ENCODE data around the gene DPEP1. TPM values are rescaled to one million over a fixed set of nuclear protein-coding genes. Genes with fewer than 3 reads are reported as not detected.

Gene DPEP1
- total and polyA plus RNA-seq, 7 donors = 0.92 to 1.2 TPM; not detected in 5

DNA sequence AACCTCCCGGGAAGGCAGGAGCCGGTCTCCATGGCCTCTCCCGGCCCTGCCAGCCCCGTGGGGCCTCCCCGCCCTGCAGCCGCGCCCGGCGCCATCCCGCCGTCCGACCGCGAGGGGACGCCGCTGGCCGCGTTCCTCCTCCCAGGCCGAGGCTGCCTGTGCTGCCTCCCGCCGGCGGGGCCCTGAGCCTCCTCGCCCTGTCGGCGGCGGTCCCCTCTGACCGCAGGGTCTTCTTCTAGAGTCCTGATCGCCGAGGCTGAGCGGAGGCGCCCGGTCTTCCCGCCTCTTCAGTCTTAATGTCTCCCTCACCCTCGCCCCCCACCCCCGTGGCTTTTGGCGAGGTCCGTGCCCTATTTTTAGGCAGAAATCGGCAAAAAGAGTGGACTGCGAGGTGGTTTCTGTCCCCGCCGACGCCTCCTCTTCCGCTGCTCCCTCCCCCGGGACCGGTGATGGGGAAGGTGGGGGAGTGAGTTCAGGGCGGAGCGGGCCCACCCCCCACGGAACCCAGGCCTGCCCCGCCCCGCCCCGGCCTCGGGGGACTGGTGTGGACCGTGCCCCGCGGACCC is 38.7 kb upstream of the DPEP1 start:
- Histone ChIP-seq H3K4me1 (peaks cover 5 to 26% (median 20%) of the 10 kb centered on the region in 4 donors), H3K27me3 (peaks cover 30 to 72% (median 54%) of the 10 kb centered on the region in 3 donors), H3K4me3 (peak overlapping the region in 3 of 4 donors; percentile 7 to 28 (median 26)), H3K9me3 (no peaks in the 10 kb centered on the region), H3K27ac (no peak overlapping the region), H3K36me3 (no peaks in the 10 kb centered on the region)
- TF ChIP-seq EP300 (IDR thresholded peaks at IDR 0.05) = no peak
- TF ChIP-seq, protein P1, sequence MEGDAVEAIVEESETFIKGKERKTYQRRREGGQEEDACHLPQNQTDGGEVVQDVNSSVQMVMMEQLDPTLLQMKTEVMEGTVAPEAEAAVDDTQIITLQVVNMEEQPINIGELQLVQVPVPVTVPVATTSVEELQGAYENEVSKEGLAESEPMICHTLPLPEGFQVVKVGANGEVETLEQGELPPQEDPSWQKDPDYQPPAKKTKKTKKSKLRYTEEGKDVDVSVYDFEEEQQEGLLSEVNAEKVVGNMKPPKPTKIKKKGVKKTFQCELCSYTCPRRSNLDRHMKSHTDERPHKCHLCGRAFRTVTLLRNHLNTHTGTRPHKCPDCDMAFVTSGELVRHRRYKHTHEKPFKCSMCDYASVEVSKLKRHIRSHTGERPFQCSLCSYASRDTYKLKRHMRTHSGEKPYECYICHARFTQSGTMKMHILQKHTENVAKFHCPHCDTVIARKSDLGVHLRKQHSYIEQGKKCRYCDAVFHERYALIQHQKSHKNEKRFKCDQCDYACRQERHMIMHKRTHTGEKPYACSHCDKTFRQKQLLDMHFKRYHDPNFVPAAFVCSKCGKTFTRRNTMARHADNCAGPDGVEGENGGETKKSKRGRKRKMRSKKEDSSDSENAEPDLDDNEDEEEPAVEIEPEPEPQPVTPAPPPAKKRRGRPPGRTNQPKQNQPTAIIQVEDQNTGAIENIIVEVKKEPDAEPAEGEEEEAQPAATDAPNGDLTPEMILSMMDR (IDR thresholded peaks at IDR 0.05) = peak in 2 of 4 experiments; percentile 17 to 41
- no peak for DNase-seq
- 3 to 4% methylated on average over 55 of the region's 55 CpGs for WGBS, 2 donors
- intact Hi-C loops (cut with DNase I) = no loop called here

GRCh38 chr16:89575247-89576152 is 37.9 kb upstream of the DPEP1 start, which contains the start of gene CPNE7:
TSS of gene CPNE7 (plus strand) at chr16:89575758. CDS start at chr16:89575898, 140 bp downstream.
- H3K4me1 ChIP-seq = peaks cover 5 to 26% (median 20%) of the 10 kb centered on the region in 4 donors
- H3K4me3 ChIP-seq = peak within 1 kb of the TSS in 3 of 4 donors; percentile 7 to 28 (median 26)
- no peak within 1 kb of the TSS for H3K27ac ChIP-seq
- H3K27me3 ChIP-seq = peaks cover 30 to 65% (median 46%) of the 10 kb centered on the region in 3 donors
- no peaks in the 10 kb centered on the region for H3K36me3 ChIP-seq
- intact Hi-C loops (cut with DNase I) = no loop called here
- H3K9me3 ChIP-seq = no peaks in the 10 kb centered on the region
- 2 to 3% methylated on average over 103 of the region's 103 CpGs for WGBS, 2 donors
- no peak for DNase-seq
- TF ChIP-seq POLR2A (IDR thresholded peaks at IDR 0.05) = no peak
- TF ChIP-seq, protein P1 (IDR thresholded peaks at IDR 0.05) = no peak
- no peak for TF ChIP-seq POLR2AphosphoS5 (IDR thresholded peaks at IDR 0.05)
- no peak for TF ChIP-seq EP300 (IDR thresholded peaks at IDR 0.05)

- 34 to 54% methylated on average over 89 of the region's 89 CpGs for WGBS, 2 donors
- H3K27me3 ChIP-seq = peaks cover 30 to 61% (median 45%) of the 10 kb centered on the region in 3 donors
- intact Hi-C loops (cut with DNase I) = no loop called here
These were observed 37.0 kb upstream of the DPEP1 start for GRCh38 chr16:89576153-89577054.

More at GRCh38 chr16:89576153-89577054, 37.0 kb upstream of the DPEP1 start:
- Histone ChIP-seq H3K9me3 (no peaks in the 10 kb centered on the region), H3K27ac (no peak overlapping the region), H3K36me3 (no peaks in the 10 kb centered on the region), H3K4me1 (peaks cover 5 to 26% (median 20%) of the 10 kb centered on the region in 4 donors), H3K4me3 (peak overlapping the region in 1 of 4 donors; percentile 7)
- TF ChIP-seq POLR2AphosphoS5 (IDR thresholded peaks at IDR 0.05) (no peak), POLR2A (IDR thresholded peaks at IDR 0.05) (no peak)
- TF ChIP-seq, protein P1 (IDR thresholded peaks at IDR 0.05) = no peak
- DNase-seq = no peak

Measured in sigmoid colon (tissue), 7 donors.